Nucleus accumbens (tissue), 56 donors: ENCODE results near the gene PRR23C.
"Not testable (repeated sequence)": the region's sequence is repeated elsewhere in the genome, so short reads cannot be mapped to it uniquely, and the experiment has no call there.

Experiments
- DNase-seq, 56 donors: peaks; one replicate each; lab custom pipeline; 2025; lab: John Stamatoyannopoulos, UW

Gene PRR23C

GRCh38 chr3:139044366-139045210, at the start of gene PRR23C:
Gene PRR23C, minus strand, starts transcription at chr3:139044892. Its CDS starts 272 bp downstream, at chr3:139044620.
- no peak for DNase-seq

GRCh38 chr3:139093840-139094239, 49.1 kb upstream of the PRR23C start:
- no peak for DNase-seq

GRCh38 chr3:139088462-139089324, 44.0 kb upstream of the PRR23C start:
- no peak for DNase-seq

GRCh38 chr3:139087621-139088020, 42.9 kb upstream of the PRR23C start:
- DNase-seq, result no peak

GRCh38 chr3:139084176-139084575, 39.5 kb upstream of the PRR23C start:
- no peak for DNase-seq

- no peak for DNase-seq
Measured at GRCh38 chr3:139074565-139075115, 29.9 kb upstream of the PRR23C start.

GRCh38 chr3:139062918-139063317, 18.2 kb upstream of the PRR23C start:
- no peak for DNase-seq

- DNase-seq, result no peak
Measured at GRCh38 chr3:139052802-139053600, 8.3 kb upstream of the PRR23C start.

GRCh38 chr3:139043554-139044365, 932 bp downstream of the PRR23C start:
- no peak for DNase-seq

GRCh38 chr3:139037478-139037877, 7.2 kb downstream of the PRR23C start:
- DNase-seq, result no peak

- no peak for DNase-seq
Measured at GRCh38 chr3:139032326-139033002, 12.2 kb downstream of the PRR23C start.

- not testable (repeated sequence) for DNase-seq
Measured at GRCh38 chr3:139030576-139030975, 14.1 kb downstream of the PRR23C start.

- DNase-seq, result no peak
Measured at GRCh38 chr3:139024968-139025367, 19.7 kb downstream of the PRR23C start.

- DNase-seq, result no peak
Measured at GRCh38 chr3:139020868-139021234, 23.8 kb downstream of the PRR23C start, which contains the start of gene PRR23B. Gene PRR23B, minus strand, starts transcription at chr3:139020926. Its CDS starts 265 bp downstream, at chr3:139020661.

- no peak for DNase-seq
Measured at GRCh38 chr3:139020036-139020867, 24.4 kb downstream of the PRR23C start.

- DNase-seq, result no peak
Measured at GRCh38 chr3:139016430-139017048, 28.2 kb downstream of the PRR23C start.

GRCh38 chr3:139006051-139006716, 38.5 kb downstream of the PRR23C start, which contains the start of gene PRR23A:
Gene PRR23A, minus strand, starts transcription at chr3:139006268. Its CDS starts 0 bp downstream, at chr3:139006268.
- DNase-seq, result no peak
